Fibroblast of skin of left quadriceps (primary cell): ENCODE data around the gene ALOX12.

Experiments
- DNase-seq, 2 experiments: peaks; one replicate each; pipeline ENCODE4 v3.0.0-alpha.2; 2013; ENCODE audit warnings: low read depth in 2 of 2

ALOX12 gene

DNA sequence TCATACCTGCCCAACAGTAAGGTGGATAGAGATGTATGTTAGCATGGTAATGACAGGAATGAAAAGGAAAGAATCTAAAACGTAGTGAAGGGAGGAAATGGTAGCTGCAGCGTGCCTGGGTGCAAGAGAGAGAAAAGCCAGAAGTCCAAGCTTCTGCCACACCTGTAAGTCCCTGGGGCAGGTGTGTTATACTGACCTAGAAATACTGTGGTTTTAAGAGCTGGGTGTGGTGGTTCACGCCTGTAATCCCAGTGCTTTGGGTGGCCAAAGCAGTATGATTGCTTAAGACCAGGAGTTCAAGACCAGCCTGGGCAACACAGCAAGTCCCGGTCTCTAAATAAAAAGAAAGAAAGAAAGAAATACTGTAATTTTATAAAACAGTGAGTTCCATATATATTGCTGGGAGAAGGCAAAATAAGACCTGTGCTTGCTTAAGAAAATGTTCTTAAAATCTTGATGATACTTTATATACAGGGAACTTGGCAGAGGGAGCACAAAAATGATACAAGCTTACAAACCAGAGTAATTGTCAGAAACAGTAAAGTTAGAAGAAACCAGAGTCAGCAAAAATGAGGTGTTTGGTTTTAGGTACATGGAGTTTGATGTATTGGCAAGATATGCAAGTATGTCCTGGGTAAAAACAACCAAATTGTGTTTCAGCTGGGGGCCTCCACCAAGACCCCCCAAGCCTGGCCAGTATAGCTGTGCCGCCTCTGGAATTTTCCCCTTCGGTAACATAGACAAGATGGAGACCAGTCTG lies 6.6 kb downstream of the ALOX12 start:
- no peak for DNase-seq

DNA sequence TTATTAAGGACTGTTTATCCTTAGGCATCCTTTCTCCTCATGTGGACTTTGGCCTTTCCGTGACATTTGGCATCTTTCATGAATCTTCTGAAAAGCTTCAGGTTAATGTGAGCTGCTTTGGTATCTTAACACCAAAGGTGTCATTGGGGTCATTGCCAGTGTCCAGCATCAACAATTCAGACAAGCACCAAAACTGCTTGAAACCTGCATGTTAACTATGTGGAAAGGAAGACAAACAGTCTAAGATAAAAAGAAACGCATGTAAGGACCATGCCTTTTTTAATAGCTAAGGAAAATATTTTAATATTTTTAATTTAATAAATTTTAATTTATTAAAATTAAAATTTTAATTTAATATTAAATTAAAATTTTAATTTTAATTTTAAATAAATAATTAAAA lies 7.9 kb downstream of the ALOX12 start:
- DNase-seq, result no peak

GRCh38 chr17:7004398-7005253 lies 8.8 kb downstream of the ALOX12 start:
- DNase-seq, result peak in 1 of 2 experiments; percentile 34

DNA sequence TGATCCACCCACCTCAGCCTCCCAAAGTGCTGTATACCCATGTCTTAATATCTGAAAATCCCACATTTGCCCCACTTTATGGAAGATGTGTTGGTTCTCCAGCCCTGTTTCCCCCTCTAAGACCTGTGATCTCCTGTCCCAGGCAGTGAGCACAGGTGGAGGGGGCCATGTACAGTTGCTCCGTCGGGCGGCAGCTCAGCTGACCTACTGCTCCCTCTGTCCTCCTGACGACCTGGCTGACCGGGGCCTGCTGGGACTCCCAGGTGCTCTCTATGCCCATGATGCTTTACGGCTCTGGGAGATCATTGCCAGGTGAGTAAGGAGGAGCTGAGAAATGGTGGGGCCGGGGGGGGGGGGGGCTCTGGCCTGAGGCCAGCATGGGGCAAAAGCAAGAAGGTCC lies 9.9 kb downstream of the ALOX12 start:
- DNase-seq, result no peak

- DNase-seq, result no peak
Observed at GRCh38 chr17:7007143-7007542, 11.3 kb downstream of the ALOX12 start.

GRCh38 chr17:7010523-7010922 lies 14.7 kb downstream of the ALOX12 start:
- DNase-seq, result no peak

GRCh38 chr17:7011415-7011814 lies 15.6 kb downstream of the ALOX12 start:
- DNase-seq, result no peak

DNA sequence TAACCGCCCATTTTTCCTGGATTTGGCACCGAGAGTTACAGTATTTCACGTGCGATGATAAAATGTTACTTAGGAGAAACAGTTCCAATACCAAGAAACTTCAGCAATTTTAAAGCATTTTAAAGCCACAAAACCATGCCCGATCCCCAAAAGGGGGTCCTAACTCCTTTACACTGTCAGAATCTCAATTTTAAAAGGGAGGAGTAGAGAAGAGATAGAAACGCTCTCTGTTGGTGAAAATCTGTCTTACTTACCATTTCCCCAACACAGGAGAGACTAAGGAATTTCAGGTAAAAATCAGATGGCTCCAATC lies 16.0 kb downstream of the ALOX12 start:
- no peak for DNase-seq

- DNase-seq, result peak; percentile 93 to 94
Observed at GRCh38 chr17:7014261-7014994, 18.6 kb downstream of the ALOX12 start.

DNA sequence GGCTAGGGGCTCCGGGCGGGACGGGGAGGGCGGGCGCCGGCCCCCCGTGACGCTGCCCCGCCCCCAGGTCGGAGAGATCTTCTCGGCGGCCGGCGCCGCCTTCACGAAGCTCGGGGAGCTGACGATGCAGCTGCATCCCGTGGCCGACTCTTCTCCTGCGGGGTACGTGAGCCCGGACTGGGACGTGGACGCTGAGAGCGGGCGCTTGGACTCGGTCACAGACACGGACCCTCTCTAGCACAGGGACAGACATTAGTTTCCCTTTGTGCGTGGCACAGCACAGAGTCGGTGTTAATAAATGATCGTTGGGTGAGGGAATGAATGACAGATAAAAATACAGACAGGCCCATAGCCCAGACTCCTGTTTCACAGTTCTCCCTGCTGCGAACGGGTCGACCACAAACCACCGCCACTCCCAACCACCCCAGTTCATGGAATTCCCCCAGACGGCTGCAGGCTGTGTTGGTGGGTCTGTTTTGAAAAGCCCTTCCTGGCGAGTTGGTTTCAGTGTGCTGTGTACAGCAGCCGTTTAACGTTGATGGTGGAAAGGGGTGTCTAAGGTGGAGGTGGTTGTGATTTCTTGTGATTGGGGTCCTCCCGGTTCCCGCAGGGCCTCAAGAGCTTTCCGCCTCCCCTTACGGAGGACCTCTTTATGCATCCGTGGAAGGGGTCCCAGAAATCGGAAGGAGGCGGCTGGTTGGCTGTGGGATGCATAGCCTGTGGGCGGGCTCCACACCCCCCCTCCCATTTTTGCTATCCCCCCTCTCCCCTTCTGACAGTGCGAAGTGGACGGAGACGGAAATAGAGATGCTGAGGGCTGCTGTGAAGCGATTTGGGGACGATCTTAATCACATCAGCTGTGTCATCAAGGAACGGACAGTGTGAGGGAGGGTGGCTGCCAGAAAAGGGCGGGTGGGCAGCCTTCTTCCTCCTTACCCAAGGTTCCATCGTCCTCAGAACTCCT lies 19.4 kb downstream of the ALOX12 start:
- peak in 1 of 2 experiments; percentile 14 for DNase-seq

- no peak for DNase-seq
Observed at GRCh38 chr17:7016418-7016817, 20.6 kb downstream of the ALOX12 start.

DNA sequence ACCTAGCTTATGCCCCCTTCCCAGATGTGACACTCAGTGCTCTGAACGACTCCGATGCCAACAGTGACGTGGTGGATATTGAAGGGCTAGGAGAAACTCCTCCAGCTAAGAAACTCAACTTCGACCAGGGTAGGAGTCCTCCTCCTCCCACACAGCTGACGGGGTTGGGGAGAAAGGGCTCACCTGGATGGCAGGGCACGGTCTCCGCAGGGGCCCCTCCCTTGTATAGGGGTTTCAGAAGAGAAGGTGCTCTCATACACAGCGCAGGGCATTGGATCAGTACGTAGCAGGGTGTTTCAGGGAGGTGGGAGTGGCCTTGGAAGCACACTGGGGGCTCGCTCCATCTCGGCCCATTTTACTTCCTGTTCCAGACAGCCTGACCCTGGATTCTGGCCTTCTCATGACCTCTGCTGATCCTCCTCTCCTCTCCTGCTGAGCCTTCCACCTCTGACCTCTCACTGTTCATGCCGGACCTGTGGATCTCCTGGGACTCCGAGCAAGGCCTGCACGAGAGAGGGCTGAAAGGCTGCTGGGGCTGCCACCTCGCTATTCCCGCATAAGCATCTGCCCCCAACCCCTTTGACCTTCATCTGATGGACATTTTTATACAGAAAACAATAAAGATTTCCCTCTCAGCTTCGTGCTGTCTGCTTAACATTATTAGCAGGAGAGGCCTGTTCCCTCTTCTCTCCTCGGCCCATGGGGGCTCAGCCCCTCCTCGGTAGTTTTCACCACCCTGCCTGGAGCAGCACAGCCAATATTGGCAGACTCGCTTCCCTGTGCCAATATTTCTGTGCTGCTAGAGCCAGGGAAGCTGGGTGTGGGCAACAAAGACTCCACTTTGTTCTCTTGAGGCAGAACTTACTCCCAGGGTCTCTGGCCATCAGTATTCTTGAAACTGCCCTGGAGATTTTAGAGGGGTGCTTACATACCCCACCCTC lies 21.3 kb downstream of the ALOX12 start:
- DNase-seq, result no peak

- DNase-seq, result no peak
Observed at GRCh38 chr17:7017827-7018200, 22.0 kb downstream of the ALOX12 start.

DNA sequence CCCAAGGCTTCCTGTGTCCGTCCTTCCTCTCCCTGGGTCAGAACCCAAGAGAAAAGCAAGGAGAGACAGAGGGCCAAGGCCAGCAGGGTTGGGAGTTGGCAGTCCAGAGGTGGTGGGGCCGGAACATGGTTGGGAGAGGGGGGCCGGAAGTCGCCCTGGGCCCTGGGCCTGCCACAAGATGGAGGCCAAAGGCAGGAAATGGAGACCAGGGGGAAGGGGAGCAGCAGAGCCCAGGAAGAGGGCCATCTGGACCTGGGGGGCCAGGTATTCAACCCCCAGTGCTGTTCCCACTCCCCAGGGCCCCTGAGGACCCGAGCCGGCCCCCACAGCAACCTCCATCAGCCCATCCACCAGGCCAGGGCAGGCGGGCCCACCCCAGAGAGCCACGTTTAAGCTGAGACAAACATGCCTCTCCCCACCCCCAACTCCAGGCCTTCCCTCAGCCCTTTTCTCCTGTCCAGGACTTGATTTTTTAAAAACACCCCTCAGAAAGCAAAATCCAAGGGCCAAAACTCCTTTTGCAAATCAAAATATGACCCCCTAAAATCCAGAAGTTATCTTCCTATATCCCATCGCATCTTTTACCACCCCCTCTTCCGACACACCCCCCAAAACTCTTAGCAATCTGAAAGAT lies 22.6 kb downstream of the ALOX12 start:
- no peak for DNase-seq

- no peak for DNase-seq
Observed at GRCh38 chr17:7019367-7019766, 23.5 kb downstream of the ALOX12 start.

GRCh38 chr17:7019839-7020519 lies 24.1 kb downstream of the ALOX12 start:
- DNase-seq, result peak in 1 of 2 experiments; percentile 20

DNA sequence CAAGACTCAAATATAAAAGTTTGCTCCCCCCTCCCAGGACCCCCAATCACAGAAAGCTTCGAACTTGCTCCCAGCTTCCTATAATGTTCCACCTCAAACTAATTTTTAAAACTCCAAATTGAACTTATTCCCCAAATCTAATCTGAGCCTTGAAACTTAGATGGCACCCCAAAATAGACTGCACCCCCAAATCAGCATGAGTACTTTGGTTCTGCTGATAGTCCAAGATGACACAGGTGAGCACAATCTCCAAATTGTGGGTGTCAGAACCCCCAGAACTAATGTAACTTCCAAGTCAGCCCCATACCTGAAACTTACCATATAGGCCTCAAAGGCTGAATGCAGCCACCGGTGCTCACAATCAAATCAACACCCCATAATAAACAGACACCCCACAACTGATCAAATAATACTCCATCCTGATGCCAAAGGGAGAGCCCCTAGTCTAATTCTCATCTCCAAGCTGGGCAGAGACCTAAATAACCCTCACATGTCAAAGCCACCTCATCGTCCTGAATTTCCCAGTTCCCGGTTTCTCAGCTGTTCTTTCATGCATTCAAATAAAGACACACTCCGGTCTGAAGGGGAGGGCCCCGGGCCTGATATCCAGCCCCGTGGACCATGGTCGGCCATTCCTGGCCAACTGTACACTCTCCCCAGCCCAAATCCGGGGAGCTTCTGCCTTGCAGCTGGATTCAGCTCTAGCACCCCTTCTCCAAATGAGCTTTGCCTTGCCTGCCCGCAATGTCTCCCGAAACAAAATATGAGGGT lies 25.2 kb downstream of the ALOX12 start:
- no peak for DNase-seq
